HAP-1 (cell line): ENCODE results near the gene KRT79.

Source experiments
- DNase-seq, 2 experiments: peaks; one replicate each; pipeline ENCODE4 v3.0.0-alpha.2; 2016 to 2020; ENCODE audit warnings: low spot score in 2 of 2
- H3K27me3 ChIP-seq: fragments of 250-450 bp; sonication (Bioruptor Pico); 2 replicates; pipeline ENCODE4 v1.5.1; 2020; ENCODE audit warnings: low read depth, mild to moderate bottlenecking, moderate library complexity
- H3K36me3 ChIP-seq: fragments of 250-450 bp; sonication (Bioruptor Pico); replicated peaks from 2 replicates; pipeline ENCODE4 v1.5.1; 2020; ENCODE audit warnings: mild to moderate bottlenecking
- H3K4me1 ChIP-seq: fragments of 250-450 bp; sonication (Bioruptor Pico); 2 replicates; pipeline ENCODE4 v1.5.1; 2020; ENCODE audit warnings: mild to moderate bottlenecking
- H3K4me3 ChIP-seq: fragments of 250-450 bp; sonication (Bioruptor Pico); 2 replicates; pipeline ENCODE4 v1.5.1; 2020; ENCODE audit warnings: mild to moderate bottlenecking, moderate library complexity
- H3K9me3 ChIP-seq: fragments of 250-450 bp; sonication (Bioruptor Pico); 2 replicates; pipeline ENCODE4 v1.5.1; 2020; ENCODE audit warnings: mild to moderate bottlenecking, moderate library complexity
- in situ Hi-C: fragments of 300-500 bp; cut with MboI; formaldehyde crosslinking; loops from 3 replicates; pipeline ENCODE4 v1.14.3; 2020; ENCODE audit warnings: low sequenced_read_pairs, inconsistent platforms, mixed read lengths

The KRT79 gene

DNA sequence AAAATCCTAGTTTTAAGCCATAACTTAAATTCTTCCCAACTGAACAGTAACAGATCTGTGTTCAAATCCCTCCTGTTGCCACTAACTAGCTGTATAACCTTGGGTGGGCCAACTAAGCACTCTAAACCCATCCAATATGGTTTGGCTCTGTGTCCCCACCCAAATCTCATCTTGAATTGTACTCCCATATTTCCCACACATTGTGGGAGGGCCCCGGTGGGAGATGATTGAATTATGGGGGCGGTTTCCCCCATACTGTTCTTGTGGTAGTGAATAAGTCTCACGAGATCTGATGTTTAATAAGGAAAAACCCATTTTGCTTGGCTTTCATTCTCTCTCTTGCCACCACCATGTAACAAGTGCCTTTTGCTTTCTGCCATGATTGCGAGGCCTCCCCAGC, 18.9 kb downstream of the KRT79 start:
- 0 out of 2 replicates have a peak, but pooled peaks cover 5% of the 10 kb centered on the region for H3K27me3 ChIP-seq
- H3K9me3 ChIP-seq: no peaks in the 10 kb centered on the region; the same call in 1 of the 2 replicates
- H3K4me1 ChIP-seq: no peaks in the 10 kb centered on the region
- H3K36me3 ChIP-seq: no peaks in the 10 kb centered on the region
- in situ Hi-C loops: no loop called here
- H3K4me3 ChIP-seq: no peak overlapping the region
- DNase-seq: no peak

DNA sequence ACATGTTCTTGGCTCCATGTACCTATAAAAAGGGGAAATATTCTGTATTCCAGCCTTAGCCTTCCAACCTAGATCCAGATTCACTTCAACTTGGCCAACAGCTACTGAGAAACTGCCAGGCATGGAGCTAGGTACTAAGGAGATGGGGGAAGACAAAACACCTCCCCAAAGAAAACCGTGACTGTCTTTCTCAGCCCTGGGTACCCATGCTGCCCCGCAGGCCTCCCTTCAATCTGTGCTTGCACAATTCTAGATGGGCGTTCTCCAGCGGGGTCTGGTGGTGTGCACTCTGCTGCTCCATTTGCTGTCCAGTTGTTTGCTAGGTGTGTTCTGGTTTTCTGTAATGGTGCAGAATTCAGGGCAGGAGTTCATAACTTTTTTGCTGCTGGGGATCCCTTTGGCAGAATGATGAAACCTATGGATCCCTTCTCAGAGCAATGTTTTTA, 19.4 kb downstream of the KRT79 start:
- in situ Hi-C loops: no loop called here
- Histone ChIP-seq H3K4me3 (no peak overlapping the region), H3K4me1 (no peaks in the 10 kb centered on the region), H3K27me3 (0 out of 2 replicates have a peak, but pooled peaks cover 5% of the 10 kb centered on the region), H3K9me3 (no peaks in the 10 kb centered on the region; the same call in 1 of the 2 replicates), H3K36me3 (no peaks in the 10 kb centered on the region)
- no peak for DNase-seq

- no peaks in the 10 kb centered on the region for H3K9me3 ChIP-seq
- H3K4me1 ChIP-seq: no peaks in the 10 kb centered on the region
- no peak for DNase-seq
- no peaks in the 10 kb centered on the region for H3K36me3 ChIP-seq
- no peak within 1 kb of the TSS for H3K4me3 ChIP-seq
- in situ Hi-C loops: no loop called here
- H3K27me3 ChIP-seq: peaks cover 8% of the 10 kb centered on the region; the same call in 1 of the 2 replicates
Measured at GRCh38 chr12:52813885-52814709, 20.0 kb downstream of the KRT79 start, which contains the start of gene KRT4. KRT4 (minus strand) TSS chr12:52814116; CDS start chr12:52814058, 58 bp downstream.

DNA sequence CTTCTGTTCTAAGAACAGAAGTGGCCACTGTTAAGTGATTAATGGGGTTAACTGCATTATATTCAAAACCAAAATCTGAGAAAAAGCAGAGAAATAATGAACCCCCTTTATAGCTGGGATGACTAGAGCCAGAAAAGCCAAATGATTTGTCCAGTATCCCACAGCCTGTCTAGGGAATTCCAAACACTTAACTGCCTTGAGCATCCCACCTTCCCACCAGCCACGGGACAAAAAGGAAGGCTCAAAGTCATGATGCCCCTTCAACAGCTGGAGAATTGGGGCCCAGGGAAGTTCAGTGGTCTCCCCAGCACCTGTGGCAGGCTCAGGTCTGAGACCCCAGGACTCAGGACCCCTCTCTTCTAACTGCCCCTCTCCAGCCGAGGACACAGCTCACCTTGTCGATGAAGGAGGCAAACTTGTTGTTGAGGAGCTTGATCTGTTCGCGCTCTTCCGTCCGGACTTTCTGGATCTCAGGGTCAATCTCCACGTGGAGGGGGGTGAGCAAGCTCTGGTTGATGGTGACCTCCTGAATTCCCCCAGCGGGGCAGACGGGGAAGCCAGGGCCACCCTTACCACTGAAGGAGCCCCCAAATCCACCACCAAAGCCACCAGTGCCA, 20.8 kb downstream of the KRT79 start:
- H3K27me3 ChIP-seq: peaks cover 8% of the 10 kb centered on the region; the same call in 1 of the 2 replicates

DNA sequence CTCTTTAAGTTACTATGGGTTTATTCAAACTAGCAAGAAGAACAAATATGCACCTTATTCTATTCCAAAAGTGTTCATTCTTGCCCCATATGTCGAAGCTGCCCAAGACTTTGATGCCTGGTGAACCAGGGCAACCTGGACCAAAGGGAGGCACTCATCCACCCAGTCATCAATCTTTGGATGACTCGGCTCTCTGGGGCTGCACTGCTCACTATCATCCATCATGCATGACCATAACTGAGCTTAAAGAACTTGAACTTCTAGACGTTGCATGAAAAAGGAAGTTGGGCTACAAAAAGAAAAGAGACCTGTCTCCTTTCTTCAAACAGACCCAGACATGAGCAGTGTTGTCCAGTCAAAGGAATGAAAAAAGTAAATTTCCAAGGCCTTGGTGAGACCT, 21.4 kb downstream of the KRT79 start:
- in situ Hi-C loops: no loop called here
- H3K27me3 ChIP-seq: peaks cover 6% of the 10 kb centered on the region; the same call in 1 of the 2 replicates
- H3K9me3 ChIP-seq: no peaks in the 10 kb centered on the region
- H3K4me3 ChIP-seq: no peak overlapping the region
- DNase-seq: no peak
- no peaks in the 10 kb centered on the region for H3K36me3 ChIP-seq
- H3K4me1 ChIP-seq: no peaks in the 10 kb centered on the region

More for the DNA sequence above, 20.8 kb downstream of the KRT79 start:
- Histone ChIP-seq H3K4me3 (no peak overlapping the region), H3K36me3 (no peaks in the 10 kb centered on the region), H3K4me1 (no peaks in the 10 kb centered on the region), H3K9me3 (no peaks in the 10 kb centered on the region)
- in situ Hi-C loops: no loop called here
- no peak for DNase-seq

DNA sequence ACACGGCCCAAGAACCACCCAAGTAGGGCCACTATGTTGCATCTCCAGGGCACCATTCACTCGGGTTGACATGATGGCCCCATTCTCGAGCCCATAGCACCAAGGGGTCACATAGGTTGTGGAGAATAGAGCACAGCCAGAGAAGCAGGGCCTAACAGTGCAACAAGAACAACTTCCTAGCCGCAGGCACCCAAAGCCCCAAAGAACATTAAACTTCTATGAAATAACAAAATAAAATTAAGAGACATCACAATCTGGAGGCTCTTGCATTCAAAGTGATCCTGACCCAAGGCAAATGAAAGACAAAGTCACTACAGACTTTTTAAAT, 22.1 kb downstream of the KRT79 start:
- DNase-seq: no peak
- no peaks in the 10 kb centered on the region for H3K9me3 ChIP-seq
- H3K27me3 ChIP-seq: peaks cover 3% of the 10 kb centered on the region; the same call in 1 of the 2 replicates
- H3K36me3 ChIP-seq: no peaks in the 10 kb centered on the region
- in situ Hi-C loops: no loop called here
- H3K4me3 ChIP-seq: no peak overlapping the region
- no peaks in the 10 kb centered on the region for H3K4me1 ChIP-seq

DNA sequence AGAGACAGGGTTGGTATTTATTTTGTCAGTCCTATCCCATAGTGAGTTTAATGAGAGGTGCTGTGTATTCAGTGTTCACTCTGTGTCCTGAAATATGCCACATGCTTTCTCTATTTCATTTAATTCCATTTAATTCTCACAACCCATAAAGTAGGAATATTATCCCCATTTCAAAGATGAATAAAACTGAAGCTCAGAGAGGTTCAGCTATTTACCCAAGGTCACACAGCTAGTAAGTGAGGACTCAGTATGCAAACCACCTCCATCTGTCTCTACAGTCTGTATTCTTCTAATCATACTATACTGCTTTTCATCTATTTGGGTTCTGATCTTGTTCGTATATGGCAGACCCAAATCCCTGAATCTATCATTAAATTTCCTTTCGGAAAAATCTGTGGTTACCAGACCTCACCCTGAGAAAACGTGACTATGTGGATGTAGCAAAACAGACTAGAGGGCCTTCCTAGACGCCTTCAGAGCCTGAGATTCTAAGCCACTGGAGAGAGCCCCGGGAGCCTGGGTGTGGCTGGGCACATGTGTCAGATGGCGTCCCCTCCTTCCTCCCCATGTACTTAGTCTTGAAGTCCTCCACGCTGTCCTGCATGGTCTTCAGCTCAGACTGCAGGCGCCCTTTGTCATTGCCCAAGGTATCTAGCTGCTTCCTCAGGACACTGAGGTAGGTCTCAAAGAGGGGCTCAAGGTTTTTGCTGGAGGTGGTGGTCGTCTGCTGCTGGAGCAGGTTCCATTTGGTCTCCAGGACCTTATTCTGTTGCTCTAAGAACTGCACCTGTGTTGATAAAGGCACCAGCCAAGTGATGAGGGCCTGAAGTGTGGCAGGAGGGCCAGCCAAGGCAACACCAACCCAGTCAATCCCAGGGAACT, 22.7 kb downstream of the KRT79 start:
- H3K4me3 ChIP-seq: no peak overlapping the region
- DNase-seq: no peak
- H3K27me3 ChIP-seq: peaks cover 3% of the 10 kb centered on the region; the same call in 1 of the 2 replicates
- in situ Hi-C loops: no loop called here
- no peaks in the 10 kb centered on the region for H3K9me3 ChIP-seq
- no peaks in the 10 kb centered on the region for H3K36me3 ChIP-seq
- no peaks in the 10 kb centered on the region for H3K4me1 ChIP-seq

DNA sequence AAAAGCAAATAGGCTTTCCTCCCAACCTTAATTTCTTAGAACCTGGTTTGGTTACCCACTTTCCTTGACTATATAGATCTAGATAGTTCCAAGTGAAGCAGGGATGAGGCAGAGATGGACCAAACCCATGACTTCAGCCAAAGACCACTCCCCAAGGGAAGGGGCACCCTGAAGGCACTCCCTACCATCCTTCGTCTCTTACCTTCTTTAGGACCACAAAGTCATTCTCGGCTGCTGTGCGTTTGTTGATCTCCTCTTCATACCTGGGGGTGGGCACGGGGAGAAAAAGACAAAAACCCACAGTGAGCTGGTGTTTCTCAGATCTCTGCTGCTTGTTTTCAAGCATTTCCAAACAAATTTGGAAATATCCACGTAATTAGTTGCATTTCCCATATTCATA, 23.6 kb downstream of the KRT79 start:
- in situ Hi-C loops: no loop called here
- H3K4me3 ChIP-seq: no peak overlapping the region
- peaks cover 3% of the 10 kb centered on the region; the same call in 1 of the 2 replicates for H3K27me3 ChIP-seq
- no peak for DNase-seq
- no peaks in the 10 kb centered on the region for H3K9me3 ChIP-seq
- H3K4me1 ChIP-seq: no peaks in the 10 kb centered on the region
- no peaks in the 10 kb centered on the region for H3K36me3 ChIP-seq

GRCh38 chr12:52809166-52809565, 24.9 kb downstream of the KRT79 start:
- no peak overlapping the region for H3K4me3 ChIP-seq
- no peaks in the 10 kb centered on the region for H3K36me3 ChIP-seq
- H3K9me3 ChIP-seq: no peaks in the 10 kb centered on the region
- in situ Hi-C loops: no loop called here
- H3K4me1 ChIP-seq: peaks cover 3% of the 10 kb centered on the region
- peaks cover 3% of the 10 kb centered on the region; the same call in 1 of the 2 replicates for H3K27me3 ChIP-seq
- DNase-seq: no peak

DNA sequence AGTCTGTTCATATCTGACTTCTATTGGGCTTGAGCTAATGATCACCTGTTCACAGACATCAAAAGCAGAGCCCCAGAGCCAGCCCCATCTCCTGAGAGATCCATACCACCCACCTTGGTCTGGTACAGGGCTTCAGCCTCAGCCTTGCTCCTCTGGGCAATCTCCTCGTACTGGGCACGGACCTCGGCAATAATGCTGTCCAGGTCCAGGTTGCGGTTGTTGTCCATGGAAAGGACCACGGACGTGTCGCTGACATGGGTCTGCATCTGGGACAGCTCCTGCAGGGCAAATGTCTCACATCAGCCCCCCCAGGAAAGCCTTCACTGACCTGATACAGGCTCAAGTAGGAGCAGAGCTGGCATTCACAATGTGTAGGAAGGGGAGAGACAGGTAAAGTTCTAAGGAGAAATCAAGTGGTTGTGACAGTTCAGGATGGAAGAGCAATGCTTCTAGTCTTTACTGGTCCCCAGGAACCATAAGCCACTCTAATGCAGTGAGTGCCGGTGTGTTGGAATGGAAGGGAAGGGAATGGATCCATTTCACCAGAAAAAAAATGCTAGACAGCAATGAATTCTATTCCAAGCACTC, 25.4 kb downstream of the KRT79 start:
- Histone ChIP-seq H3K9me3 (no peaks in the 10 kb centered on the region), H3K4me3 (no peak overlapping the region), H3K27me3 (peaks cover 3% of the 10 kb centered on the region; the same call in 1 of the 2 replicates), H3K36me3 (no peaks in the 10 kb centered on the region), H3K4me1 (peaks cover 7% of the 10 kb centered on the region)
- no peak for DNase-seq
- in situ Hi-C loops: no loop called here

DNA sequence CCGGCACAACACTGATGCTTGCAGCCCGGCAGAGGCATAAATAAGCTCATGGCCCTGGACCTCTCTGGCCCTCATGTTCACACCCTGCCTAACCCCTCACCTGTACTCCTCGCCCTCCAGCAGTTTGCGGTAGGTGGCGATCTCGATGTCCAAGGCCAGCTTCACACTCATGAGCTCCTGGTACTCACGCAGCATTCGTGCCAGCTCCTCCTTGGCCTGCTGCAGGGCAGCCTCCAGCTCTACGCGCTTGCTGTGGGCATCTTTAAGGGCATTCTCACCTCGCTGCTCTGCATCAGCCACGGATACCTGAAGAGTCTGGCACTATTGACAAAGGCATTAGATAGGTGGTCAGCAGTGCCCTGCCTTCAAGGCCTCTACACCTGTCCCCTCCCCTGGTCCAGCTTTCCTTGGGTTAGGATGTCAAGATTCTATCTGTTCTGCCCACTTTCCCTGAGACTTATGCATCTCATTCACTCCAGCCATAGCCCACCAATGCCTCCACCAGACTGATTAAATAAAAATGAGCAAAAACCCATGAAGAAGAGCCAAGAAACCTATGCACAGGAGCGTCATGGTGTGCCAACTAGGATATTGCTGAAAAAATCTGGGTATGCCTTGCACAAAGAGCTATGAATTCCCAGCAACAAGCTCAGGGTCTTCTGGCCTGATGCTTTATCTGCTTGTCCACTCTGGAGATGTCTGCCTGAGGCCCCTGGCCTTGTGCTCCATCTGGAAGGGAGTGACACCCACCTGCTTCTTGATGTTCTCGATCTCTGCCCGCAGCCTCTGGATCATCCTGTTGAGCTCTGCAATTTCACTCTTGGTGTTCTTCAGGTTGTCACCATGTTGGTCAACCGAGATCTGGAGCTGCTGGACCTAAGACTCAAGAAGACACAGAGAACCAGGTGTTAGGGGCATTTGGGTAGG, 26.3 kb downstream of the KRT79 start:
- Histone ChIP-seq H3K36me3 (no peaks in the 10 kb centered on the region), H3K27me3 (peaks cover 3% of the 10 kb centered on the region; the same call in 1 of the 2 replicates), H3K9me3 (no peaks in the 10 kb centered on the region), H3K4me1 (peaks cover 7% of the 10 kb centered on the region), H3K4me3 (no peak overlapping the region)
- in situ Hi-C loops: no loop called here
- no peak for DNase-seq

DNA sequence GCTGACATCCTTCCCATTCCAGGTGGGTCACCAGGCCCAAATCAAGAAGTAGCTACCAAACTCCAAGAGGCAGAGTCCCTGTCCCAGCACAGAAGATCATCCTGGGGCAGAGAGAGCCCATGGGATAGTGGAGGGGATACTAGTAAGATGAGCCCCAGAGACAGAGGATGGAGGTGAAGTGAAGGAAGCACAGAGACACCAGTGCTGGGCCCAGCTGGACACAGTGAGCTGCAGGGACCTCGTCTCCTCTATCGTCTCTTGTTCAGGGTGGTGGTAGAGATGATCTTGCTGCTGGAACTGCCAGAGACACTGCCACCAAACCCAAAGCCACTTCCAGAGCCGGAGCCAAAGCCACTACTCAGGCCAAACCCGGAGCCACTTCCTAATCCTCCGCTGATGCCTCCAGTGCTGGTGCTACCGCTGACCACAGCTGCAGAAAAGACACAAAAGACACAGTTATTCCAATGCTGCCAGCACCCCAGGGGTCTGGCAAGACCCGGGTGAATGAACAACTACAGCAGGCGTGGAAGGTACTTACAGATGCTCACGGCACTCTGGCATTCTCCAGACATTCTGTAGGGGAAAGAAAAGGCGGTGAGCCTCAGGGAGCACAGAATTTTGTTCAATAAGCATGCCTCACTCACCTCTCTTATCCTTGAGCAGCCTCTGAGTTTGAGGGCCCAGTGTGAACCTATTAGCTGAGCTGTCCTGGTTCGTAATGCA, 27.1 kb downstream of the KRT79 start:
- in situ Hi-C loops: no loop called here
- Histone ChIP-seq H3K4me3 (no peak overlapping the region), H3K27me3 (peaks cover 3% of the 10 kb centered on the region; the same call in 1 of the 2 replicates), H3K9me3 (no peaks in the 10 kb centered on the region), H3K4me1 (peaks cover 7% of the 10 kb centered on the region), H3K36me3 (no peaks in the 10 kb centered on the region)
- no peak for DNase-seq
